ENCODE measurements around the gene KRT79.

DNA sequence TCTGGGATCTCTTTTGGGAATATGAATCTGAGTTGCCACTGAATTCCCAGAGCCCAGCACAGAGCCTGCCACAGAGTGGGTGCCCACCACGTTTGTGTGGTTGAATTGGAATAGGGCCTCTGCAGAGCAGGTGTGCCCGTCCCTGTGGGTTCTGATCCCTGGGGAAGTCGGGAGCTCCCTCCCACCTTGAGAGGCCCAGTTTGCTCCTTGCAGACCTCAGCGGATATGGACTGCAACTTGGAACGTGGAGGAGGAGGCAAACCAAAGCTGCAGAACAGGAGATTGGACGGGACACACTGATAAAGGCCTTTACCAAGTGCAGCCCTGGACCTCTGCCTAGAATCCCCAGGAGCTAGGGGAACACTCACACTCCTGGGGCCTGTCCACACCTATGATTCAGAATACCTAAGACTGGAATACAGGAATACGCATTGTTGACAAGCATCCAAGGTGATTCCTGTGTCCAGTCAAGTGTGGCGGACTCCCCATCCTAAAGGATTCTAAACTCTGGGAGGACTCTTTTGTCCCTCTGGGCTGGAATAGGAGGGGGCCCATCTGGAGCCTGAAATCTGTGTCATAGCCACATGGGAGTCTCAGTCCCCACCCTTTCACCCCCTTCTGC lies 59.4 kb downstream of the KRT79 start:
- TF ChIP-seq, protein P1, sequence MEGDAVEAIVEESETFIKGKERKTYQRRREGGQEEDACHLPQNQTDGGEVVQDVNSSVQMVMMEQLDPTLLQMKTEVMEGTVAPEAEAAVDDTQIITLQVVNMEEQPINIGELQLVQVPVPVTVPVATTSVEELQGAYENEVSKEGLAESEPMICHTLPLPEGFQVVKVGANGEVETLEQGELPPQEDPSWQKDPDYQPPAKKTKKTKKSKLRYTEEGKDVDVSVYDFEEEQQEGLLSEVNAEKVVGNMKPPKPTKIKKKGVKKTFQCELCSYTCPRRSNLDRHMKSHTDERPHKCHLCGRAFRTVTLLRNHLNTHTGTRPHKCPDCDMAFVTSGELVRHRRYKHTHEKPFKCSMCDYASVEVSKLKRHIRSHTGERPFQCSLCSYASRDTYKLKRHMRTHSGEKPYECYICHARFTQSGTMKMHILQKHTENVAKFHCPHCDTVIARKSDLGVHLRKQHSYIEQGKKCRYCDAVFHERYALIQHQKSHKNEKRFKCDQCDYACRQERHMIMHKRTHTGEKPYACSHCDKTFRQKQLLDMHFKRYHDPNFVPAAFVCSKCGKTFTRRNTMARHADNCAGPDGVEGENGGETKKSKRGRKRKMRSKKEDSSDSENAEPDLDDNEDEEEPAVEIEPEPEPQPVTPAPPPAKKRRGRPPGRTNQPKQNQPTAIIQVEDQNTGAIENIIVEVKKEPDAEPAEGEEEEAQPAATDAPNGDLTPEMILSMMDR (IDR thresholded peaks at IDR 0.05): no peak
- no peak for TF ChIP-seq EP300 (IDR thresholded peaks at IDR 0.05)
